ENCODE measurements around the gene MON2.

GRCh38 chr12:62635649-62636048, 169.0 kb downstream of the MON2 start:
- TF ChIP-seq CTCF (IDR thresholded peaks at IDR 0.05) (no peak), SIN3A (IDR thresholded peaks at IDR 0.05; ENCODE audit: borderline replicate concordance, insufficient read depth, low read depth, low read length) (no peak), POLR2AphosphoS5 (IDR thresholded peaks at IDR 0.05; ENCODE audit: low read depth, low read length) (no peak), REST (IDR thresholded peaks at IDR 0.05; ENCODE audit: insufficient read depth in 1 of 2, low read depth in 2 of 2, low read length in 1 of 2) (no peak)
